Tibial nerve (tissue), 4 donors: ENCODE results near the gene ABLIM3.

Experiments used
- EP300 ChIP-seq, 2 donors: sonication (generic); formaldehyde crosslinking; IDR thresholded peaks; one replicate each; pipeline ENCODE4 v1.6.1; 2017; ENCODE audit warnings: antibody characterized with exemption in 2 of 2, mild to moderate bottlenecking in 1 of 2
- TF ChIP-seq, protein P1 (sequence below), 5 experiments: fragments of 200-600 bp in 3 of 5; fragments of 450-650 bp in 2 of 5; sonication (generic) in 3 of 5; IDR thresholded peaks; one replicate each; pipeline ENCODE4 v1.5.1; 2016 to 2019; ENCODE audit warnings: antibody characterized with exemption in 5 of 5, mild to moderate bottlenecking in 3 of 5, moderate library complexity in 2 of 5

DNA sequence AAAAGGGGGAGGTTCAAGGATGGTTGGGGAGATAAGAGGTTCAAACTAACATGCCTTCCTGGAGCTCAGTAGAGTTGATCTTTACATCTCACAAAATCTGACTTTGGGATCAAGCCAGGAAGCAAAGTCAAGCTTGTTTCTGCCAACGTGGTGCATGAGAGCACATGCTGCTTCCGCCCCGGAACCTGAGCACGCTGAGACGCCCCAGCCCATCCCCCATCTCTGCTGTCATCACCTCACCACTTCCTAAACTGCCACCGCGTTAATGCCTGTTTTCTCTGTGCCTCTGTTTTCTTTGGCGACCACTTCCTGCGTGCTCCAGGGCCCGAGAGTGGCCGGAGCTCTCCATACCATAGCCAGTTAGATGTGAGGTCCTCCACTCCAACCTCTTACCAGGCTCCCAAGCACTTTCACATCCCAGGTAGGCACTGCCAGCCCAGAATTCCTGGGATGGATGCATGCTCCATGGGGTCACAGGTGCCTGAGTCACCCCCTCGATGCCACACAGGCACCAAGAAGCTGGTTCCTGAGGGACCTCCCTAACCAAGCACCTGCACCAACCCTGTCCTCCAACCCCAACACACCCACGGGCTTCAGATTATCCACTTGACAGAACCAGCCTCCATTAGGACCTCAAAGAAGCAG, 99.2 kb downstream of the ABLIM3 start:
- TF ChIP-seq, protein P1, sequence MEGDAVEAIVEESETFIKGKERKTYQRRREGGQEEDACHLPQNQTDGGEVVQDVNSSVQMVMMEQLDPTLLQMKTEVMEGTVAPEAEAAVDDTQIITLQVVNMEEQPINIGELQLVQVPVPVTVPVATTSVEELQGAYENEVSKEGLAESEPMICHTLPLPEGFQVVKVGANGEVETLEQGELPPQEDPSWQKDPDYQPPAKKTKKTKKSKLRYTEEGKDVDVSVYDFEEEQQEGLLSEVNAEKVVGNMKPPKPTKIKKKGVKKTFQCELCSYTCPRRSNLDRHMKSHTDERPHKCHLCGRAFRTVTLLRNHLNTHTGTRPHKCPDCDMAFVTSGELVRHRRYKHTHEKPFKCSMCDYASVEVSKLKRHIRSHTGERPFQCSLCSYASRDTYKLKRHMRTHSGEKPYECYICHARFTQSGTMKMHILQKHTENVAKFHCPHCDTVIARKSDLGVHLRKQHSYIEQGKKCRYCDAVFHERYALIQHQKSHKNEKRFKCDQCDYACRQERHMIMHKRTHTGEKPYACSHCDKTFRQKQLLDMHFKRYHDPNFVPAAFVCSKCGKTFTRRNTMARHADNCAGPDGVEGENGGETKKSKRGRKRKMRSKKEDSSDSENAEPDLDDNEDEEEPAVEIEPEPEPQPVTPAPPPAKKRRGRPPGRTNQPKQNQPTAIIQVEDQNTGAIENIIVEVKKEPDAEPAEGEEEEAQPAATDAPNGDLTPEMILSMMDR (IDR thresholded peaks at IDR 0.05) = no peak
- no peak for TF ChIP-seq EP300 (IDR thresholded peaks at IDR 0.05)
